Activated T-helper 1 cell treated with anti-CD3 and anti-CD28 coated beads, Interleukin-12 subunit alpha, Interleukin-12 subunit beta, Interleukin-2, Interleukin-4 antibody, amounts not matched to agents 30 ng/mL and 10 ng/mL and 1 ng/mL, durations not matched to agents 14 hours and 24 hours and 36 hours (primary cell): ENCODE measurements around the gene MAML3. TPM values are rescaled to one million over a fixed set of nuclear protein-coding genes. Genes with fewer than 3 reads are reported as not detected.

Experiments
- DNase-seq: peaks from one replicate; pipeline ENCODE4 v3.0.0; 2021; ENCODE audit warnings: low spot score
- H3K27ac Mint-ChIP-seq: one replicate; pipeline ENCODE4 v1.8.0; 2021; ENCODE audit warnings: mild to moderate bottlenecking, mixed read lengths
- H3K27me3 Mint-ChIP-seq: one replicate; pipeline ENCODE4 v1.8.0; 2022; ENCODE audit warnings: mild to moderate bottlenecking, moderate library complexity, mixed read lengths; ENCODE audit not compliant: insufficient read depth
- H3K36me3 Mint-ChIP-seq: one replicate; pipeline ENCODE4 v1.8.0; 2021; ENCODE audit warnings: low read depth, mixed read lengths
- H3K4me1 Mint-ChIP-seq: one replicate; pipeline ENCODE4 v1.8.0; 2021; ENCODE audit warnings: low read depth, mixed read lengths
- H3K4me3 Mint-ChIP-seq: one replicate; pipeline ENCODE4 v1.8.0; 2021; ENCODE audit warnings: mild to moderate bottlenecking, moderate library complexity, mixed read lengths
- H3K9me3 Mint-ChIP-seq: one replicate; pipeline ENCODE4 v1.8.0; 2021; ENCODE audit warnings: mixed read lengths
- intact Hi-C: fragments of 100-400 bp; cut with micrococcal nuclease; formaldehyde crosslinking; loops from one replicate; pipeline ENCODE4 v1.15.1; 2024
- total RNA-seq: library from RNA; stranded (reverse); gene quantifications from 2 replicates; pipeline ENCODE4 v1.2.3, GENCODE V29; 2022

MAML3 gene
- total RNA-seq, 1 donor from 2014 or later = 0.47 TPM

- H3K9me3 Mint-ChIP-seq = no peaks in the 10 kb centered on the region
- intact Hi-C loops = no loop called here
- peaks cover 43% of the 10 kb centered on the region for H3K27me3 Mint-ChIP-seq
- no peak overlapping the region for H3K27ac Mint-ChIP-seq
- peaks cover 40% of the 10 kb centered on the region for H3K4me1 Mint-ChIP-seq
- no peak for DNase-seq
- H3K4me3 Mint-ChIP-seq = no peak overlapping the region
- H3K36me3 Mint-ChIP-seq = peaks cover 2% of the 10 kb centered on the region
Observed at GRCh38 chr4:140090215-140090731, 63.7 kb downstream of the MAML3 start.

- Mint-ChIP-seq H3K4me1 (peaks cover 30% of the 10 kb centered on the region), H3K4me3 (no peak overlapping the region), H3K36me3 (peaks cover 2% of the 10 kb centered on the region), H3K9me3 (no peaks in the 10 kb centered on the region), H3K27ac (no peak overlapping the region), H3K27me3 (peaks cover 47% of the 10 kb centered on the region)
- DNase-seq = no peak
- intact Hi-C loops = no loop called here
Observed at GRCh38 chr4:140089216-140089615, 64.8 kb downstream of the MAML3 start.

- no peak for DNase-seq
- Mint-ChIP-seq H3K4me3 (no peak overlapping the region), H3K4me1 (peaks cover 23% of the 10 kb centered on the region), H3K27me3 (peaks cover 50% of the 10 kb centered on the region), H3K9me3 (no peaks in the 10 kb centered on the region), H3K27ac (no peak overlapping the region), H3K36me3 (peaks cover 2% of the 10 kb centered on the region)
- intact Hi-C loops = no loop called here
Observed at GRCh38 chr4:140088323-140088967, 65.5 kb downstream of the MAML3 start.

- H3K4me1 Mint-ChIP-seq = peaks cover 19% of the 10 kb centered on the region
- H3K36me3 Mint-ChIP-seq = peaks cover 2% of the 10 kb centered on the region
- no peak overlapping the region for H3K27ac Mint-ChIP-seq
- intact Hi-C loops = no loop called here
- no peaks in the 10 kb centered on the region for H3K9me3 Mint-ChIP-seq
- peaks cover 71% of the 10 kb centered on the region for H3K27me3 Mint-ChIP-seq
- DNase-seq = no peak
- H3K4me3 Mint-ChIP-seq = no peak overlapping the region
Observed at GRCh38 chr4:140085881-140086280, 68.1 kb downstream of the MAML3 start.

- Mint-ChIP-seq H3K4me3 (no peak overlapping the region), H3K36me3 (peaks cover 2% of the 10 kb centered on the region), H3K9me3 (no peaks in the 10 kb centered on the region), H3K4me1 (peaks cover 17% of the 10 kb centered on the region), H3K27me3 (peaks cover 67% of the 10 kb centered on the region), H3K27ac (peak overlapping the region; percentile 19)
- intact Hi-C loops = no loop called here
- DNase-seq = no peak
Observed at GRCh38 chr4:140085062-140085622, 68.8 kb downstream of the MAML3 start.

- H3K27ac Mint-ChIP-seq = no peak overlapping the region
- peaks cover under 1% of the 10 kb centered on the region for H3K36me3 Mint-ChIP-seq
- intact Hi-C loops = no loop called here
- H3K27me3 Mint-ChIP-seq = peaks cover 67% of the 10 kb centered on the region
- H3K4me3 Mint-ChIP-seq = no peak overlapping the region
- peaks cover 17% of the 10 kb centered on the region for H3K4me1 Mint-ChIP-seq
- no peaks in the 10 kb centered on the region for H3K9me3 Mint-ChIP-seq
- DNase-seq = no peak
Observed at GRCh38 chr4:140084385-140084784, 69.6 kb downstream of the MAML3 start.

GRCh38 chr4:140082391-140082755 lies 71.6 kb downstream of the MAML3 start:
- H3K27me3 Mint-ChIP-seq = peaks cover 63% of the 10 kb centered on the region
- intact Hi-C loops = no loop called here
- no peak for DNase-seq
- no peak overlapping the region for H3K27ac Mint-ChIP-seq
- H3K9me3 Mint-ChIP-seq = no peaks in the 10 kb centered on the region
- peaks cover 24% of the 10 kb centered on the region for H3K4me1 Mint-ChIP-seq
- no peaks in the 10 kb centered on the region for H3K36me3 Mint-ChIP-seq
- H3K4me3 Mint-ChIP-seq = no peak overlapping the region

GRCh38 chr4:140081641-140082390 lies 72.2 kb downstream of the MAML3 start:
- no peaks in the 10 kb centered on the region for H3K36me3 Mint-ChIP-seq
- intact Hi-C loops = loop anchor here (1.0 kb wide), 2 partner anchors 9 to 21 kb away; no protein-coding TSS in a partner anchor
- H3K27ac Mint-ChIP-seq = no peak overlapping the region
- peaks cover 27% of the 10 kb centered on the region for H3K4me1 Mint-ChIP-seq
- no peak overlapping the region for H3K4me3 Mint-ChIP-seq
- peaks cover 63% of the 10 kb centered on the region for H3K27me3 Mint-ChIP-seq
- no peak for DNase-seq
- no peaks in the 10 kb centered on the region for H3K9me3 Mint-ChIP-seq

- intact Hi-C loops = loop anchor here (1.0 kb wide), 3 partner anchors 9 to 22 kb away; no protein-coding TSS in a partner anchor
- H3K4me1 Mint-ChIP-seq = peaks cover 36% of the 10 kb centered on the region
- DNase-seq = no peak
- no peak overlapping the region for H3K4me3 Mint-ChIP-seq
- no peaks in the 10 kb centered on the region for H3K36me3 Mint-ChIP-seq
- peaks cover 57% of the 10 kb centered on the region for H3K27me3 Mint-ChIP-seq
- H3K9me3 Mint-ChIP-seq = no peaks in the 10 kb centered on the region
- H3K27ac Mint-ChIP-seq = no peak overlapping the region
Observed at GRCh38 chr4:140080883-140081282, 73.1 kb downstream of the MAML3 start.

- H3K27ac Mint-ChIP-seq = no peak overlapping the region
- peaks cover 59% of the 10 kb centered on the region for H3K27me3 Mint-ChIP-seq
- H3K9me3 Mint-ChIP-seq = no peaks in the 10 kb centered on the region
- H3K36me3 Mint-ChIP-seq = peaks cover 1% of the 10 kb centered on the region
- peaks cover 45% of the 10 kb centered on the region for H3K4me1 Mint-ChIP-seq
- no peak for DNase-seq
- intact Hi-C loops = loop anchor here (10.0 kb wide), 1 partner anchor 296 kb away; the partner anchor contains the start of gene SCOC
- no peak overlapping the region for H3K4me3 Mint-ChIP-seq
Observed at GRCh38 chr4:140078366-140078765, 75.6 kb downstream of the MAML3 start.

GRCh38 chr4:140076307-140076706 lies 77.7 kb downstream of the MAML3 start:
- H3K36me3 Mint-ChIP-seq = peaks cover 1% of the 10 kb centered on the region
- no peak for DNase-seq
- intact Hi-C loops = loop anchor here (10.0 kb wide), 1 partner anchor 298 kb away; the partner anchor contains the start of gene SCOC
- peaks cover 51% of the 10 kb centered on the region for H3K4me1 Mint-ChIP-seq
- no peak overlapping the region for H3K27ac Mint-ChIP-seq
- peaks cover 42% of the 10 kb centered on the region for H3K27me3 Mint-ChIP-seq
- no peaks in the 10 kb centered on the region for H3K9me3 Mint-ChIP-seq
- H3K4me3 Mint-ChIP-seq = peak overlapping the region; percentile 13

GRCh38 chr4:140071806-140072205 lies 82.2 kb downstream of the MAML3 start:
- intact Hi-C loops = loop anchor here (1.0 to 10.0 kb wide), 10 partner anchors 8 to 415 kb away; partner anchors contain the start of gene SCOC
- H3K27ac Mint-ChIP-seq = peak overlapping the region; percentile 70
- H3K27me3 Mint-ChIP-seq = peaks cover 48% of the 10 kb centered on the region
- peak; percentile 62 for DNase-seq
- peak overlapping the region; percentile 71 for H3K4me3 Mint-ChIP-seq
- H3K9me3 Mint-ChIP-seq = no peaks in the 10 kb centered on the region
- peaks cover 1% of the 10 kb centered on the region for H3K36me3 Mint-ChIP-seq
- H3K4me1 Mint-ChIP-seq = peaks cover 59% of the 10 kb centered on the region

GRCh38 chr4:140070973-140071372 lies 83.0 kb downstream of the MAML3 start:
- DNase-seq = no peak
- Mint-ChIP-seq H3K9me3 (no peaks in the 10 kb centered on the region), H3K36me3 (peaks cover 1% of the 10 kb centered on the region), H3K4me3 (peak overlapping the region; percentile 71), H3K4me1 (peaks cover 56% of the 10 kb centered on the region), H3K27ac (peak overlapping the region; percentile 24), H3K27me3 (peaks cover 52% of the 10 kb centered on the region)
- intact Hi-C loops = loop anchor here (1.0 to 10.0 kb wide), 8 partner anchors 22 to 414 kb away; partner anchors contain the start of gene SCOC
